Heart left ventricle (tissue), 13 donors: Measurements from ENCODE around the gene KRT38.

ENCODE experiments used
- CTCF ChIP-seq, 12 donors: fragments of 200-600 bp; sonication (generic) in 4 of 12; IDR thresholded peaks; one replicate each; pipeline versions ENCODE4 v1.5.0 to v1.8.0; 2018 to 2022; ENCODE audit warnings: antibody characterized with exemption in 12 of 12, mild to moderate bottlenecking in 5 of 12
- POLR2A ChIP-seq, 2 donors: fragments of 450-650 bp; IDR thresholded peaks; one replicate each; pipeline ENCODE4 v1.6.1; 2017; ENCODE audit warnings: antibody characterized with exemption in 2 of 2, mild to moderate bottlenecking in 2 of 2, moderate library complexity in 2 of 2
- donor health status: ischemic (EF 13 %, LVEDD 7.1; RV severe dilation, severe dysfunction).
- donor health status: DM: no; HTN: yes; CAD: no.
- donor health status: DM: no; HTN: no; CAD: no.
- donor health status: ischemic (EF 25% LVEDD 6.9; RV normal size, moderate dysfunction).
- donor health status: ischemic (EF 25% LVEDD 5.7; RV mildly dilated, moderate dysfunction).
- donor health status: ischemic (EF 35%, LVEDD 5.7; RV mildly dilated, moderate dysfunction).
- donor health status: nonischemic (EF 11% LVEDD 7.7; RV severe dilation, severe dysfunction).
- donor health status: DM: yes; HTN: yes; CAD: no.
- donor health status: PGD.
- donor health status: ischemic (EF 29% LVEDD 5.4; RV normal size, mild dysfunction).
- donor health status: nonischemic (EF 23%, LVEDD 6.1; RV moderate dilation, normal function).

- TF ChIP-seq CTCF (IDR thresholded peaks at IDR 0.05) (no peak), POLR2A (IDR thresholded peaks at IDR 0.05) (no peak)
These were observed 29.5 kb downstream of the KRT38 start for GRCh38 chr17:41411072-41411840.
